Measurements from ENCODE around the gene FAM222A. TPM values are rescaled to one million over a fixed set of nuclear protein-coding genes. Genes with fewer than 3 reads are reported as not detected.

The FAM222A gene
- polyA plus RNA-seq, 1 experiment: 0.36 TPM

GRCh38 chr12:109752117-109753053 is 38.8 kb downstream of the FAM222A start:
- ChIA-PET CTCF (no interaction called here), POLR2A (no interaction called here)
- Histone ChIP-seq H3K27me3 (ENCODE audit: control insufficient read depth, insufficient read depth, low read length) (no peaks in the 10 kb centered on the region; the same call in 1 of the 2 replicates), H3K36me3 (ENCODE audit: control insufficient read depth, insufficient read depth, low read length) (no peaks in the 10 kb centered on the region), H3K4me3 (ENCODE audit: low read depth, low read length) (no peak overlapping the region)
- DNase-seq (ENCODE audit: low read depth): no peak
- TF ChIP-seq, protein P1, sequence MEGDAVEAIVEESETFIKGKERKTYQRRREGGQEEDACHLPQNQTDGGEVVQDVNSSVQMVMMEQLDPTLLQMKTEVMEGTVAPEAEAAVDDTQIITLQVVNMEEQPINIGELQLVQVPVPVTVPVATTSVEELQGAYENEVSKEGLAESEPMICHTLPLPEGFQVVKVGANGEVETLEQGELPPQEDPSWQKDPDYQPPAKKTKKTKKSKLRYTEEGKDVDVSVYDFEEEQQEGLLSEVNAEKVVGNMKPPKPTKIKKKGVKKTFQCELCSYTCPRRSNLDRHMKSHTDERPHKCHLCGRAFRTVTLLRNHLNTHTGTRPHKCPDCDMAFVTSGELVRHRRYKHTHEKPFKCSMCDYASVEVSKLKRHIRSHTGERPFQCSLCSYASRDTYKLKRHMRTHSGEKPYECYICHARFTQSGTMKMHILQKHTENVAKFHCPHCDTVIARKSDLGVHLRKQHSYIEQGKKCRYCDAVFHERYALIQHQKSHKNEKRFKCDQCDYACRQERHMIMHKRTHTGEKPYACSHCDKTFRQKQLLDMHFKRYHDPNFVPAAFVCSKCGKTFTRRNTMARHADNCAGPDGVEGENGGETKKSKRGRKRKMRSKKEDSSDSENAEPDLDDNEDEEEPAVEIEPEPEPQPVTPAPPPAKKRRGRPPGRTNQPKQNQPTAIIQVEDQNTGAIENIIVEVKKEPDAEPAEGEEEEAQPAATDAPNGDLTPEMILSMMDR (IDR thresholded peaks at IDR 0.05; ENCODE audit: insufficient read depth, low read depth, low read length): no peak

DNA sequence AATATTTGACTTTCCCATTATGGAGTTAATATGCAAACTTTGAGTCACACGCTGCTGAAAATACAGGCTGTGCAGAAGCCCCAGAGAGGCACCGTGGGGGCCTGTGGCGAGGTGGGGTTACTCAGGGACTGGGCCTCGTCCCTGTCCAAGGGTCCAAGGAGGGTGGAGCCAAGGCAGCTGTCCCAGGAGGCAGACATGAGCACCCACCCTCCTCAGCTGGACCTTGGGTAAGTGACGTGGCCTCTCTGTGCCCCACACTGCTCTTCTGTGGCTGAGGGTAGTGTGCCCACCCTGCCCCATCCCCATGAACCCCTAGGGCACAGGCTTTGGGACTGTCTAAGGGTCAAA is 39.4 kb downstream of the FAM222A start:
- ChIA-PET POLR2A (no interaction called here), CTCF (no interaction called here)
- DNase-seq (ENCODE audit: low read depth): no peak
- Histone ChIP-seq H3K27me3 (ENCODE audit: control insufficient read depth, insufficient read depth, low read length) (no peaks in the 10 kb centered on the region; the same call in 1 of the 2 replicates), H3K4me3 (ENCODE audit: low read depth, low read length) (no peak overlapping the region), H3K36me3 (ENCODE audit: control insufficient read depth, insufficient read depth, low read length) (no peaks in the 10 kb centered on the region)
- TF ChIP-seq, protein P1 (IDR thresholded peaks at IDR 0.05; ENCODE audit: insufficient read depth, low read depth, low read length): no peak

DNA sequence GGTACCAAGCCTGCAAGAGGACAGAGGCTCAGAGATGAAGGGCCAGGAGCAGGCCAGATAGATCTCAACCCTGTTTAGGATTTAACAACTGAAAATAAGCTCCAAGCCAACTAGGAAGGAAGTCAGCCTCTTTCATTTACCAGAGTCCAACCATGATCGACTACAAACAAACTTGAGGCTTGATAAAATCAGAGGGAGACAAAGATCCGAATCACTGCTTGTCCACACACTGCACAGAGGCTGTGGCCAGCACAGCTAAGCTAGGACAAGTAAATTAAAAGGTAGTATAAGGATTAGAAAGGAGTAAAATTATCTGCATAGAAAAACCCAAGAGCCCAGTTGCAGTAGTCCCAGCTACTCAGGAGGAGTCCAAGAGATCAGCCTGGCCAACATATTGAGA is 40.3 kb downstream of the FAM222A start:
- ChIA-PET POLR2A (no interaction called here), CTCF (interaction anchor here (0.8 to 0.9 kb wide), 2 partner anchors 30 to 156 kb away, joined by 3 read pairs; no protein-coding TSS in a partner anchor)
- no peaks in the 10 kb centered on the region for H3K36me3 ChIP-seq (ENCODE audit: control insufficient read depth, insufficient read depth, low read length)

GRCh38 chr12:109756457-109756856 is 42.8 kb downstream of the FAM222A start:
- H3K4me3 ChIP-seq (ENCODE audit: low read depth, low read length): no peak overlapping the region
- no peaks in the 10 kb centered on the region for H3K36me3 ChIP-seq (ENCODE audit: control insufficient read depth, insufficient read depth, low read length)
- ChIA-PET POLR2A (no interaction called here), CTCF (no interaction called here)
- H3K27me3 ChIP-seq (ENCODE audit: control insufficient read depth, insufficient read depth, low read length): peaks cover 2% of the 10 kb centered on the region; the same call in 1 of the 2 replicates
- TF ChIP-seq, protein P1 (IDR thresholded peaks at IDR 0.05; ENCODE audit: insufficient read depth, low read depth, low read length): no peak
- no peak for DNase-seq (ENCODE audit: low read depth)

More for the DNA sequence above, 40.3 kb downstream of the FAM222A start:
- no peak overlapping the region for H3K4me3 ChIP-seq (ENCODE audit: low read depth, low read length)
- no peaks in the 10 kb centered on the region; the same call in 1 of the 2 replicates for H3K27me3 ChIP-seq (ENCODE audit: control insufficient read depth, insufficient read depth, low read length)
- TF ChIP-seq, protein P1 (IDR thresholded peaks at IDR 0.05; ENCODE audit: insufficient read depth, low read depth, low read length): no peak
- DNase-seq (ENCODE audit: low read depth): no peak

- Histone ChIP-seq H3K27me3 (ENCODE audit: control insufficient read depth, insufficient read depth, low read length) (peaks cover 2% of the 10 kb centered on the region; the same call in 1 of the 2 replicates), H3K4me3 (ENCODE audit: low read depth, low read length) (no peak overlapping the region), H3K36me3 (ENCODE audit: control insufficient read depth, insufficient read depth, low read length) (no peaks in the 10 kb centered on the region)
- TF ChIP-seq, protein P1 (IDR thresholded peaks at IDR 0.05; ENCODE audit: insufficient read depth, low read depth, low read length): no peak
- no peak for DNase-seq (ENCODE audit: low read depth)
- CTCF ChIA-PET: no interaction called here
- POLR2A ChIA-PET: no interaction called here
These were observed 44.1 kb downstream of the FAM222A start for GRCh38 chr12:109757671-109758265.
